Right lobe of liver (tissue), 6 donors: ENCODE results near the gene FOXN1. TPM values are rescaled to one million over a fixed set of nuclear protein-coding genes. Genes with fewer than 3 reads are reported as not detected.

Experiments used
- ATAC-seq, 4 donors: fragments of 200-7000 bp; cut with Tn5 transposase; one replicate each; pipeline ENCODE4 v1.9.1; 2020; ENCODE audit warnings: mild to moderate bottlenecking in 4 of 4, moderate library complexity in 4 of 4
- DNase-seq, 3 donors: peaks; one replicate each; pipeline ENCODE4 v3.0.0-alpha.2; 2020
- H3K27ac ChIP-seq, 3 donors: fragments of 200-600 bp; one replicate each; pipeline ENCODE4 v1.8.0; 2022
- H3K27me3 ChIP-seq, 2 donors: fragments of 200-600 bp; one replicate each; pipeline ENCODE4 v1.8.0; 2022
- H3K36me3 ChIP-seq, 4 donors: fragments of 200-600 bp; sonication (generic) in 1 of 4; one replicate each; pipeline versions ENCODE4 v1.5.1 to v1.8.0; 2017 to 2022; ENCODE audit warnings: control low read depth in 1 of 4
- H3K4me1 ChIP-seq, 4 donors: fragments of 200-600 bp; sonication (generic) in 1 of 4; one replicate each; pipeline versions ENCODE4 v1.5.1 to v1.8.0; 2017 to 2022; ENCODE audit warnings: control low read depth in 1 of 4
- H3K4me3 ChIP-seq, 3 donors: fragments of 200-600 bp; one replicate each; pipeline ENCODE4 v1.8.0; 2022
- H3K9me3 ChIP-seq, 4 donors: fragments of 200-600 bp; sonication (generic) in 1 of 4; one replicate each; pipeline versions ENCODE4 v1.5.1 to v1.8.0; 2017 to 2022; ENCODE audit warnings: control low read depth in 1 of 4
- POLR2A ChIP-seq: fragments of 450-650 bp; IDR thresholded peaks from one replicate; pipeline ENCODE4 v1.6.1; 2017; ENCODE audit warnings: antibody characterized with exemption, mild to moderate bottlenecking
- WGBS: methylation state at CpG from one replicate; pipeline ENCODE4 v1.1.6; 2018; ENCODE audit warnings: low coverage, low lambda C conversion rate; ENCODE audit not compliant: insufficient coverage; ENCODE audit errors: missing lambda C conversion rate; 5-methylcytosine and 5-hydroxymethylcytosine counted together
- intact Hi-C, 2 donors: fragments of 100-400 bp; cut with DNase I; formaldehyde crosslinking; loops; one replicate each; pipeline versions ENCODE4 v1.11.2 to v1.14.1; 2022
- total RNA-seq, 6 experiments: library from RNA; depleted of rRNA in 2 of 6; stranded (reverse); fragments of >200 nt in 2 of 6; fragmentation: NEBNext Ultra II Directional in 3 of 6; extraction: Animal tissue kit (Norgen Biotek cat#: 25700) in 3 of 6; gene quantifications; one replicate each; pipeline versions ENCODE4 v1.1.0 to v1.2.4, GENCODE V29; 2016 to 2023
- TF ChIP-seq, protein P1 (sequence below), 4 donors: fragments of 200-600 bp in 3 of 4; fragments of 450-650 bp in 1 of 4; IDR thresholded peaks; one replicate each; pipeline versions ENCODE4 v1.5.1 to v1.8.0; 2016 to 2022; ENCODE audit warnings: antibody characterized with exemption in 4 of 4, mild to moderate bottlenecking in 2 of 4
- donor health status: DM: no; HTN: yes; CAD: no.
- donor health status: DM: no; HTN: no; CAD: no.
- donor health status: DM: no; HTN: no; CAD: no.
- donor health status: DM: no; HTN: yes; CAD: no.
- donor health status: DM: no; HTN: yes; CAD: no.

The FOXN1 gene
- total RNA-seq, 6 experiments from 2014 or later, result not detected

DNA sequence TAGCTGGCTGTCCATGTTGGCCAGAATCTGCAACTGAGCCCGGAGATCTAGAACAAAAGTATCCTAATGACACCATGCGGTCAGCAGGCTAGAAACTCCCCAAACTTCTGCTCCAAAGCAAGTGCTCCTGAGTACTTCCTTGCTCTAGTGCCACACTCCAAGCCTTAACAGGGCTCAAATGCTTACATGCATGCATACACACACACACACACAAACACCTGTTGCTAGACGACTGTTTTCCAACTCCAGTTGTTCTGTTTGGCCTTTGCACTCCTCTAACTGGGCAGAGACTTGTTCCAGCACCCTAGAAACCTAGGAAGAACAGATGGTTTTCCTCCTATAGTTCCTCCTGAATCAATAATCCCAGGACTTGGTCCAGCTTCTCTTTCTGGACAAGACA, 78.3 kb downstream of the FOXN1 start:
- Histone ChIP-seq H3K4me3 (no peak overlapping the region), H3K9me3 (no peaks in the 10 kb centered on the region), H3K27me3 (no peaks in the 10 kb centered on the region), H3K4me1 (no peaks in the 10 kb centered on the region), H3K36me3 (peaks cover 0 to 37% (median 6%) of the 10 kb centered on the region in 4 donors), H3K27ac (no peak overlapping the region)
- DNase-seq (no peak), ATAC-seq (no peak)
- intact Hi-C loops, result no loop called here
- TF ChIP-seq, protein P1, sequence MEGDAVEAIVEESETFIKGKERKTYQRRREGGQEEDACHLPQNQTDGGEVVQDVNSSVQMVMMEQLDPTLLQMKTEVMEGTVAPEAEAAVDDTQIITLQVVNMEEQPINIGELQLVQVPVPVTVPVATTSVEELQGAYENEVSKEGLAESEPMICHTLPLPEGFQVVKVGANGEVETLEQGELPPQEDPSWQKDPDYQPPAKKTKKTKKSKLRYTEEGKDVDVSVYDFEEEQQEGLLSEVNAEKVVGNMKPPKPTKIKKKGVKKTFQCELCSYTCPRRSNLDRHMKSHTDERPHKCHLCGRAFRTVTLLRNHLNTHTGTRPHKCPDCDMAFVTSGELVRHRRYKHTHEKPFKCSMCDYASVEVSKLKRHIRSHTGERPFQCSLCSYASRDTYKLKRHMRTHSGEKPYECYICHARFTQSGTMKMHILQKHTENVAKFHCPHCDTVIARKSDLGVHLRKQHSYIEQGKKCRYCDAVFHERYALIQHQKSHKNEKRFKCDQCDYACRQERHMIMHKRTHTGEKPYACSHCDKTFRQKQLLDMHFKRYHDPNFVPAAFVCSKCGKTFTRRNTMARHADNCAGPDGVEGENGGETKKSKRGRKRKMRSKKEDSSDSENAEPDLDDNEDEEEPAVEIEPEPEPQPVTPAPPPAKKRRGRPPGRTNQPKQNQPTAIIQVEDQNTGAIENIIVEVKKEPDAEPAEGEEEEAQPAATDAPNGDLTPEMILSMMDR (IDR thresholded peaks at IDR 0.05), result no peak
- TF ChIP-seq POLR2A, result no peak
- 80% methylated on average over 1 of the region's 3 CpGs for WGBS

DNA sequence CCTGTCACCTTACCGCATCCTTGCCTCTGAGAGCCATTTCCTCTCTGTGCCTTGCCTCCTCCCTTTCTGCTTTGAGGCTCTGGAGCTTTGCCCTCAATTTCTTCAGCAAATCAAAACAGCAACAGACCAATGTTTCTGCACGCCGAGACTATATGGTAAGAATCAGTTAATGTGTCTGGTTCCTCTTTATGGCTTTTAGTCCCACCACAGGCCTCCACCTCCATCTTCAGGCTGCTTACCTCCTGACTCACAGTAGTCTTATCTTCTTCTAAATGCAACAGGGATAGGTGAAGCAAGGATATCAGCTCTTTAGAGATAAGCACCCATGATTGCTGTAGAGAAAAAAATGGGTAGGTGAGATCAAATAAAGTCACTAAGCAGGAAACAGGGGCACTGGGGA, 79.7 kb downstream of the FOXN1 start:
- Histone ChIP-seq H3K4me1 (no peaks in the 10 kb centered on the region), H3K27ac (no peak overlapping the region), H3K4me3 (no peak overlapping the region), H3K9me3 (no peaks in the 10 kb centered on the region), H3K27me3 (no peaks in the 10 kb centered on the region), H3K36me3 (peaks cover 0 to 46% (median 6%) of the 10 kb centered on the region in 4 donors)
- no peak for DNase-seq
- intact Hi-C loops, result no loop called here
- TF ChIP-seq POLR2A, result no peak
- TF ChIP-seq, protein P1 (IDR thresholded peaks at IDR 0.05), result no peak
- ATAC-seq, result no peak
- WGBS, result 83% methylated on average over 3 of the region's 3 CpGs

Other genes starting within 250 kb of the FOXN1 start
- 10 to 100 TPM; 20.0 to 84.0 (median 44.2) TPM for gene TMEM97, start 187.1 kb upstream of the FOXN1 start, total RNA-seq
- gene IFT20, start 170.9 kb upstream of the FOXN1 start, total RNA-seq, result 10 to 100 TPM; 20.6 to 29.6 (median 26.1) TPM
- gene TNFAIP1, start 170.6 kb upstream of the FOXN1 start, total RNA-seq, result 10 to 100 TPM; 32.3 to 87.6 (median 38.2) TPM
- 100 to 1,000 TPM in 5 of 6 experiments, 10 to 100 TPM in 1; 92.5 to 156 (median 130) TPM for gene POLDIP2, start 148.8 kb upstream of the FOXN1 start, total RNA-seq
- gene SEBOX, start 141.1 kb upstream of the FOXN1 start, total RNA-seq, result not detected
- gene VTN, start 136.0 kb upstream of the FOXN1 start, total RNA-seq, result 1,000 to 10,000 TPM; 2,747 to 3,771 (median 3,031) TPM
- gene SARM1, start 134.7 kb upstream of the FOXN1 start, total RNA-seq, result 1 to 10 TPM; 2.8 to 5.1 (median 3.9) TPM
- gene SLC46A1, start 100.1 kb upstream of the FOXN1 start, total RNA-seq, result 10 to 100 TPM; 22.1 to 44.6 (median 32.1) TPM
- gene SLC13A2, start 32.7 kb upstream of the FOXN1 start, total RNA-seq, result under 1 TPM; 0.09 to 0.49 (median 0.24) TPM
- gene UNC119, start 46.3 kb downstream of the FOXN1 start, total RNA-seq, result 10 to 100 TPM; 11.5 to 37.8 (median 13.1) TPM
- 10 to 100 TPM in 4 of 6 experiments, 1 to 10 TPM in 2; 7.2 to 13.8 (median 11.0) TPM for gene PIGS, start 65.2 kb downstream of the FOXN1 start, total RNA-seq
- gene ALDOC, start 70.5 kb downstream of the FOXN1 start, total RNA-seq, result 10 to 100 TPM; 36.0 to 76.6 (median 48.9) TPM
- 10 to 100 TPM in 4 of 6 experiments, 1 to 10 TPM in 2; 8.4 to 14.1 (median 11.3) TPM for gene SPAG5, start 92.7 kb downstream of the FOXN1 start, total RNA-seq
- 1 to 10 TPM; 1.5 to 7.3 (median 4.2) TPM for gene RSKR, start 107.8 kb downstream of the FOXN1 start, total RNA-seq
- 10 to 100 TPM; 33.2 to 90.3 (median 47.1) TPM for gene BLTP2, start 138.8 kb downstream of the FOXN1 start, total RNA-seq
- gene SDF2, start 155.6 kb downstream of the FOXN1 start, total RNA-seq, result 10 to 100 TPM; 24.6 to 31.8 (median 26.4) TPM
- gene SUPT6H, start 155.9 kb downstream of the FOXN1 start, total RNA-seq, result 10 to 100 TPM; 28.8 to 38.0 (median 34.0) TPM
- gene PROCA1, start 205.5 kb downstream of the FOXN1 start, total RNA-seq, result under 1 TPM in 5 of 6 experiments, not detected in 1; 0.18 to 0.97 (median 0.54) TPM
- gene RAB34, start 211.5 kb downstream of the FOXN1 start, total RNA-seq, result 10 to 100 TPM in 1 of 6 experiments, 1 to 10 TPM in 5; 2.5 to 12.5 (median 4.7) TPM
- 100 to 1,000 TPM; 212 to 464 (median 362) TPM for gene RPL23A, start 213.6 kb downstream of the FOXN1 start, total RNA-seq
- 10 to 100 TPM in 1 of 6 experiments, 1 to 10 TPM in 5; 2.9 to 11.0 (median 7.0) TPM for gene TLCD1, start 219.9 kb downstream of the FOXN1 start, total RNA-seq
- gene NEK8, start 222.4 kb downstream of the FOXN1 start, total RNA-seq, result 1 to 10 TPM; 1.6 to 5.4 (median 3.2) TPM
- gene TRAF4, start 237.7 kb downstream of the FOXN1 start, total RNA-seq, result 10 to 100 TPM; 26.4 to 55.2 (median 42.3) TPM